GM12878 (cell line): ENCODE measurements around the gene RPS16. TPM values are rescaled to one million over a fixed set of nuclear protein-coding genes. Genes with fewer than 3 reads are reported as not detected.

ENCODE experiments used
- BACH1 ChIP-seq: fragments of 450-650 bp; IDR thresholded peaks from 2 replicates; pipeline ENCODE4 v1.6.1; 2017; ENCODE audit warnings: mild to moderate bottlenecking, borderline replicate concordance
- BMI1 ChIP-seq: fragments of 450-650 bp; IDR thresholded peaks from 2 replicates; pipeline ENCODE4 v1.6.1; 2016; ENCODE audit warnings: mild to moderate bottlenecking, moderate library complexity, borderline replicate concordance
- CBFB ChIP-seq: IDR thresholded peaks from 2 replicates; pipeline ENCODE4 v1.6.1; 2016; ENCODE audit warnings: antibody characterized with exemption, low read depth
- CHD1 ChIP-seq: IDR thresholded peaks from 2 replicates; pipeline ENCODE4 v1.6.1; 2012; ENCODE audit warnings: low read depth, low read length, improper control_type of control experiment
- CHD2 ChIP-seq: IDR thresholded peaks from 2 replicates; pipeline ENCODE4 v1.6.1; 2011; ENCODE audit warnings: low read depth, low read length, improper control_type of control experiment, borderline replicate concordance
- DPF2 ChIP-seq: fragments of 450-650 bp; IDR thresholded peaks from 2 replicates; pipeline ENCODE4 v1.6.1; 2017; ENCODE audit warnings: mild to moderate bottlenecking
- FOS ChIP-seq: IDR thresholded peaks from 3 replicates; pipeline ENCODE4 v1.6.1; 2011; ENCODE audit warnings: borderline replicate concordance; ENCODE audit not compliant: insufficient read length; ENCODE audit errors: extremely low read depth
- HDGF ChIP-seq: fragments of 450-650 bp; IDR thresholded peaks from 2 replicates; pipeline ENCODE4 v1.6.1; 2016; ENCODE audit warnings: antibody characterized with exemption
- IRF4 ChIP-seq: IDR thresholded peaks from 2 replicates; pipeline ENCODE4 v1.6.1; 2011; ENCODE audit warnings: low read depth, low read length
- JUND ChIP-seq: IDR thresholded peaks from 2 replicates; pipeline ENCODE4 v1.6.1; 2012; ENCODE audit warnings: low read depth, mild to moderate bottlenecking, low read length, improper control_type of control experiment, moderate library complexity
- MEF2A ChIP-seq: IDR thresholded peaks from 2 replicates; pipeline ENCODE4 v1.6.1; 2011; ENCODE audit warnings: low read depth, mild to moderate bottlenecking, low read length, moderate library complexity; ENCODE audit not compliant: insufficient read depth
- MXI1 ChIP-seq: fragments of 150-350 bp; IDR thresholded peaks from 2 replicates; pipeline ENCODE4 v1.6.1; 2011; ENCODE audit warnings: low read depth, mild to moderate bottlenecking, inconsistent platforms, low read length, improper control_type of control experiment
- NR2C1 ChIP-seq: fragments of 450-650 bp; IDR thresholded peaks from 2 replicates; pipeline ENCODE4 v1.6.1; 2017; ENCODE audit warnings: antibody characterized with exemption, mild to moderate bottlenecking, moderate library complexity
- NR2F1 ChIP-seq: fragments of 450-650 bp; conservative IDR thresholded peaks from 2 replicates; pipeline ENCODE4 v1.6.1; 2017; ENCODE audit warnings: mild to moderate bottlenecking
- PML ChIP-seq: IDR thresholded peaks from 2 replicates; pipeline ENCODE4 v1.6.1; 2012; ENCODE audit warnings: low read length, inconsistent platforms
- POU2F2 ChIP-seq: IDR thresholded peaks from 3 replicates; pipeline ENCODE4 v1.6.1; 2011; ENCODE audit warnings: low read depth, mild to moderate bottlenecking, low read length, borderline replicate concordance
- SIX5 ChIP-seq: IDR thresholded peaks from 2 replicates; pipeline ENCODE4 v1.6.1; 2011; ENCODE audit warnings: mild to moderate bottlenecking, low read depth, low read length, moderate library complexity; ENCODE audit not compliant: severe bottlenecking
- SMAD5 ChIP-seq: IDR thresholded peaks from 2 replicates; pipeline ENCODE4 v1.6.1; 2016; ENCODE audit warnings: antibody characterized with exemption, low read depth
- SUPT20H ChIP-seq: IDR thresholded peaks from 2 replicates; pipeline ENCODE4 v1.6.1; 2011; ENCODE audit warnings: low read depth, mild to moderate bottlenecking, low read length, moderate library complexity, borderline replicate concordance; ENCODE audit not compliant: control insufficient read depth
- TCF12 ChIP-seq: IDR thresholded peaks from 2 replicates; pipeline ENCODE4 v1.6.1; 2011; ENCODE audit warnings: low read depth, mild to moderate bottlenecking, low read length
- ZNF24 ChIP-seq: fragments of 450-650 bp; IDR thresholded peaks from 2 replicates; pipeline ENCODE4 v1.6.1; 2017; ENCODE audit warnings: antibody characterized with exemption, mild to moderate bottlenecking
- polyA plus RNA-seq, 11 experiments: library from polyadenylated mRNA; depleted of rRNA in 4 of 11; unstranded in 6 of 11; stranded (reverse) in 5 of 11; fragments of >200 nt; fragmentation: Nextera tagmentation in 4 of 11; fragmentation: Illumina TruSeq in 1 of 11; extraction: Ambion mirVana in 4 of 11; extraction: Trizol in 1 of 11; gene quantifications; 1 replicate in 1 of 11; 2 replicates in 10 of 11; pipeline versions ENCODE4 v1.2.1 to v1.2.3, GENCODE V29; 2011 to 2016; ENCODE audit warnings: inconsistent platforms in 2 of 11, missing spikeins in 2 of 11, low read depth in 1 of 11
- total RNA-seq, 4 experiments: library from RNA; depleted of rRNA in 3 of 4; stranded (reverse); fragments of >200 nt in 3 of 4; fragmentation: Illumina TruSeq in 1 of 4; extraction: Trizol in 1 of 4; gene quantifications; 2 replicates each; pipeline versions ENCODE4 v1.2.1 to v1.2.3, GENCODE V29; 2013 to 2021
- TF ChIP-seq, protein P1 (sequence below): fragments of 450-650 bp; IDR thresholded peaks from 2 replicates; pipeline ENCODE4 v1.6.1; 2018; ENCODE audit warnings: borderline replicate concordance, mild to moderate bottlenecking; ENCODE audit not compliant: partially characterized antibody
- TF ChIP-seq, protein P2 (sequence below): fragments of 450-650 bp; IDR thresholded peaks from 2 replicates; pipeline ENCODE4 v1.6.1; 2018; ENCODE audit warnings: mild to moderate bottlenecking, low read depth, moderate library complexity; ENCODE audit not compliant: partially characterized antibody
- TF ChIP-seq, protein P3 (sequence below), 3 experiments: IDR thresholded peaks in 2 of 3; conservative IDR thresholded peaks in 1 of 3; 2 replicates each; pipeline ENCODE4 v1.5.1; 2011; ENCODE audit warnings: low read depth in 3 of 3, low read length in 3 of 3, mild to moderate bottlenecking in 3 of 3, control low read depth in 2 of 3, moderate library complexity in 2 of 3, inconsistent platforms in 1 of 3, mixed read lengths in 1 of 3; ENCODE audit not compliant: control insufficient read depth in 2 of 3, insufficient read depth in 1 of 3; ENCODE audit errors: extremely low read depth in 1 of 3

Gene RPS16
- total and polyA plus RNA-seq, 10 of the 15 experiments (the other 5 are each of a cell fraction or from before 2014, with no cell fraction given), result 148 to 4,810 (median 2,343) TPM

DNA sequence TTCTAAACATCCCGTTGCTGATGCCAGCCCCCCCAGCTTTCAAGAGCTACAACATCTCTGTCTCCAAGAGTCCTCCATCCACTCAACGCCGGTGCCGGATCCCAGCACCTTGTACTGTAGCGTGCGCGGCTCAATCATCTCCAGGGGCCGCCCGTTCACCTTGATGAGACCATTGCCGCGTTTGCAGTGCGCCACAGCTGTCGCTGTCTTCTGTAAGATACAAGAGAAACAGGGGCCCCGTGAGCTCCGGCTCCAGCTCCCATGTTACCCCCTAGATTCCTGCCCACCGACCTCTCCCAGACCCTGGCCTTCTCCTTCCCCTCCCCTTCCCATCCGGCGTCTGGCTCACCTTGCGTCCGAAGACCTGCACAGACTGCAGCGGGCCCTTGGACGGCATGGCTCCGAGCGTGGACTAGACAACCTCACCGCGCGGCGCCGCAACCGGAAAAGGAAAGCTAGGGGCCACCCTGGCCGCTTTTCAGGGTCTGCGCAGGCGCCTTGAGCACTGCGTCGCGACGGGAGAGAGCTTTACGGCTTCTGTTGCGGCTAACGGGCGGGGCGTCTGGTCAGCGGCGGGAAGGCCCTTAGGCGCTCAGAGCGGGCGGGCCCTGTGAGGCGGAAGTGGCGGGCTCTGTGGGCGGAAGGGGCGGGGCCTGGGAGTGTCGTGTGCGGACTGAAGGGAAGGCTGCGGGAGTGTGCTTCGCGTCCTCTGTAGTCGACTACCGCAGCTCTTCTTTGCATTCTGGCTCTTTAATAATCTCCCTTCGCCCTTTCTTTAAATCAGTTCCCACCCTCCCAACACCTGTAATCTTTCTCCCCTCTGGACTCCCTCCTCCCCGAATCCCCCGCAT is at the start of gene RPS16 (continued):
- TF ChIP-seq, protein P1, sequence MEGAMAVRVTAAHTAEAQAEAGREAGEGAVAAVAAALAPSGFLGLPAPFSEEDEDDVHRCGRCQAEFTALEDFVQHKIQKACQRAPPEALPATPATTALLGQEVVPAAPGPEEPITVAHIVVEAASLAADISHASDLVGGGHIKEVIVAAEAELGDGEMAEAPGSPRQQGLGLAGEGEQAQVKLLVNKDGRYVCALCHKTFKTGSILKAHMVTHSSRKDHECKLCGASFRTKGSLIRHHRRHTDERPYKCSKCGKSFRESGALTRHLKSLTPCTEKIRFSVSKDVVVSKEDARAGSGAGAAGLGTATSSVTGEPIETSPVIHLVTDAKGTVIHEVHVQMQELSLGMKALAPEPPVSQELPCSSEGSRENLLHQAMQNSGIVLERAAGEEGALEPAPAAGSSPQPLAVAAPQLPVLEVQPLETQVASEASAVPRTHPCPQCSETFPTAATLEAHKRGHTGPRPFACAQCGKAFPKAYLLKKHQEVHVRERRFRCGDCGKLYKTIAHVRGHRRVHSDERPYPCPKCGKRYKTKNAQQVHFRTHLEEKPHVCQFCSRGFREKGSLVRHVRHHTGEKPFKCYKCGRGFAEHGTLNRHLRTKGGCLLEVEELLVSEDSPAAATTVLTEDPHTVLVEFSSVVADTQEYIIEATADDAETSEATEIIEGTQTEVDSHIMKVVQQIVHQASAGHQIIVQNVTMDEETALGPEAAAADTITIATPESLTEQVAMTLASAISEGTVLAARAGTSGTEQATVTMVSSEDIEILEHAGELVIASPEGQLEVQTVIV, result peak; percentile 99
- TF ChIP-seq DPF2 (no peak), PML (peak; percentile 99), SMAD5 (peak; percentile 98), FOS (no peak), JUND (peak; percentile 29; the same call in 1 of the 2 replicates), MXI1 (peak; percentile 96), SIX5 (peak; percentile 19), ZNF24 (no peak), BMI1 (no peak), IRF4 (0 out of 2 replicates have a peak, but pooled peaks have one; percentile 35), POU2F2 (peak; percentile 86), NR2F1 (peak; percentile 69; the same call in 1 of the 2 replicates), MEF2A (peak; percentile 53; the same call in 1 of the 2 replicates), BACH1 (no peak; the same call in 1 of the 2 replicates), SUPT20H (no peak), HDGF (peak; percentile 89), TCF12 (peak; percentile 68; the same call in 1 of the 2 replicates), CBFB (peak; percentile 97), NR2C1 (peak; percentile 57), CHD2 (peak; percentile 76), CHD1 (no peak)
- TF ChIP-seq, protein P2, sequence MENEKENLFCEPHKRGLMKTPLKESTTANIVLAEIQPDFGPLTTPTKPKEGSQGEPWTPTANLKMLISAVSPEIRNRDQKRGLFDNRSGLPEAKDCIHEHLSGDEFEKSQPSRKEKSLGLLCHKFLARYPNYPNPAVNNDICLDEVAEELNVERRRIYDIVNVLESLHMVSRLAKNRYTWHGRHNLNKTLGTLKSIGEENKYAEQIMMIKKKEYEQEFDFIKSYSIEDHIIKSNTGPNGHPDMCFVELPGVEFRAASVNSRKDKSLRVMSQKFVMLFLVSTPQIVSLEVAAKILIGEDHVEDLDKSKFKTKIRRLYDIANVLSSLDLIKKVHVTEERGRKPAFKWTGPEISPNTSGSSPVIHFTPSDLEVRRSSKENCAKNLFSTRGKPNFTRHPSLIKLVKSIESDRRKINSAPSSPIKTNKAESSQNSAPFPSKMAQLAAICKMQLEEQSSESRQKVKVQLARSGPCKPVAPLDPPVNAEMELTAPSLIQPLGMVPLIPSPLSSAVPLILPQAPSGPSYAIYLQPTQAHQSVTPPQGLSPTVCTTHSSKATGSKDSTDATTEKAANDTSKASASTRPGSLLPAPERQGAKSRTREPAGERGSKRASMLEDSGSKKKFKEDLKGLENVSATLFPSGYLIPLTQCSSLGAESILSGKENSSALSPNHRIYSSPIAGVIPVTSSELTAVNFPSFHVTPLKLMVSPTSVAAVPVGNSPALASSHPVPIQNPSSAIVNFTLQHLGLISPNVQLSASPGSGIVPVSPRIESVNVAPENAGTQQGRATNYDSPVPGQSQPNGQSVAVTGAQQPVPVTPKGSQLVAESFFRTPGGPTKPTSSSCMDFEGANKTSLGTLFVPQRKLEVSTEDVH, result peak; percentile 47
- TF ChIP-seq, protein P3, sequence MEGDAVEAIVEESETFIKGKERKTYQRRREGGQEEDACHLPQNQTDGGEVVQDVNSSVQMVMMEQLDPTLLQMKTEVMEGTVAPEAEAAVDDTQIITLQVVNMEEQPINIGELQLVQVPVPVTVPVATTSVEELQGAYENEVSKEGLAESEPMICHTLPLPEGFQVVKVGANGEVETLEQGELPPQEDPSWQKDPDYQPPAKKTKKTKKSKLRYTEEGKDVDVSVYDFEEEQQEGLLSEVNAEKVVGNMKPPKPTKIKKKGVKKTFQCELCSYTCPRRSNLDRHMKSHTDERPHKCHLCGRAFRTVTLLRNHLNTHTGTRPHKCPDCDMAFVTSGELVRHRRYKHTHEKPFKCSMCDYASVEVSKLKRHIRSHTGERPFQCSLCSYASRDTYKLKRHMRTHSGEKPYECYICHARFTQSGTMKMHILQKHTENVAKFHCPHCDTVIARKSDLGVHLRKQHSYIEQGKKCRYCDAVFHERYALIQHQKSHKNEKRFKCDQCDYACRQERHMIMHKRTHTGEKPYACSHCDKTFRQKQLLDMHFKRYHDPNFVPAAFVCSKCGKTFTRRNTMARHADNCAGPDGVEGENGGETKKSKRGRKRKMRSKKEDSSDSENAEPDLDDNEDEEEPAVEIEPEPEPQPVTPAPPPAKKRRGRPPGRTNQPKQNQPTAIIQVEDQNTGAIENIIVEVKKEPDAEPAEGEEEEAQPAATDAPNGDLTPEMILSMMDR (IDR thresholded peaks at IDR 0.05 in 2 of 3, conservative IDR thresholded peaks at IDR 0.05 in 1 of 3; ENCODE audit: control insufficient read depth in 2 of 3, extremely low read depth in 1 of 3, insufficient read depth in 1 of 3, low read depth in 3 of 3, low read length in 3 of 3), result no peak
